Dendritic cell treated with granulocyte-macrophage colony-stimulating factor and Interleukin-4, amounts not matched to agents 40 ng/mL and 50 ng/mL, for 4 days (primary cell): ENCODE data around the gene TOR2A.

Experiments
- H3K27ac Mint-ChIP-seq: one replicate; pipeline ENCODE4 v1.8.0; 2022; ENCODE audit warnings: mild to moderate bottlenecking, mixed read lengths
- H3K27me3 Mint-ChIP-seq: one replicate; pipeline ENCODE4 v1.8.0; 2022; ENCODE audit warnings: mild to moderate bottlenecking, mixed read lengths
- H3K36me3 Mint-ChIP-seq: one replicate; pipeline ENCODE4 v1.8.0; 2022; ENCODE audit warnings: low read depth, mixed read lengths
- H3K4me1 Mint-ChIP-seq: one replicate; pipeline ENCODE4 v1.8.0; 2022; ENCODE audit warnings: low read depth, mixed read lengths
- H3K4me3 Mint-ChIP-seq: one replicate; pipeline ENCODE4 v1.8.0; 2022; ENCODE audit warnings: mild to moderate bottlenecking, moderate library complexity, mixed read lengths
- H3K9me3 Mint-ChIP-seq: one replicate; pipeline ENCODE4 v1.8.0; 2022; ENCODE audit warnings: mixed read lengths
- intact Hi-C: fragments of 100-400 bp; cut with micrococcal nuclease; formaldehyde crosslinking; loops from one replicate; pipeline ENCODE4 v1.15.0; 2022

Gene TOR2A

DNA sequence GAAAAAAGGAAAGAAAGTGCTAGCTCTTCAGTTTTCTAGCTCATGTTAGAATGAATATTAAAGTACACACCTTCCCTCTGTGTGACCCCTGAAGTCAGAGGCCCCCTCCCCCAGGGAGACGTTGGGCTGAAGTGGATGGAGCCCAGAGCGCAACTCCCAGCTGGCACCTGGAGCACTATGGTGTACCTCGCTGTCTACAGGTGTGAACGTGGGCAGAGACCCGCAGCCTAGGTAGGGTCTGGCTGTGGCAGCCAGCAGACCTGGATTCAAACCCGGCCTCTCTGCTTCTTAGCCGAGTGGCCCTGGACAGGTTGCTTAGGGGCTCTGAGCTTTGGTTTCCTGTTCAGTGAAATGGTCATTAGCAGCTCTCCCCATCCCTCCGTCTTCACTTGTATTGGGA lies 6.3 kb downstream of the TOR2A start:
- Mint-ChIP-seq H3K36me3 (peaks cover 43% of the 10 kb centered on the region), H3K9me3 (no peaks in the 10 kb centered on the region), H3K4me1 (peaks cover 13% of the 10 kb centered on the region), H3K4me3 (no peak overlapping the region), H3K27ac (no peak overlapping the region), H3K27me3 (peaks cover 7% of the 10 kb centered on the region)
- intact Hi-C loops, result no loop called here

DNA sequence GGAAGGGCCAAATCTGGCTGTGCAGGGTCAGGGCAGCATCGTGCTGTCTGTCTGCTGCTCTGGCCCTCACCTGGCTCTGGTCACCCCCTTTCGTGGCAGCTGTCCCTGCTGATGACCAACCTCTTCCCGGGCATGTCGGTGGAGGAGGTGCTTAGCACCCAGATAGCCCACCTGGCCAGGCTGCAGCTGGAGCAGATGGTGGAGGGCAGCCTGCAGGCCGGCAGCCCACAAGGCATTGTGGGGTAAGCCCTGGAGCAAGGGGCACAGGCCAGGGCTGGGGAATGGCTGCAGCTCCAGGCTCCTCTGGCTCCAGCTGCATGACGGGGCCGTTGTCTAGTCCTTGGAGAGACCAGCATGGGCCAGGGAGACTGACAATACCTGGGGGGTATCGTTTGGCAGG lies 8.2 kb downstream of the TOR2A start:
- H3K4me3 Mint-ChIP-seq, result no peak overlapping the region
- no peak overlapping the region for H3K27ac Mint-ChIP-seq
- H3K27me3 Mint-ChIP-seq, result peaks cover 10% of the 10 kb centered on the region
- peaks cover 24% of the 10 kb centered on the region for H3K36me3 Mint-ChIP-seq
- H3K9me3 Mint-ChIP-seq, result no peaks in the 10 kb centered on the region
- intact Hi-C loops, result no loop called here
- H3K4me1 Mint-ChIP-seq, result no peaks in the 10 kb centered on the region

DNA sequence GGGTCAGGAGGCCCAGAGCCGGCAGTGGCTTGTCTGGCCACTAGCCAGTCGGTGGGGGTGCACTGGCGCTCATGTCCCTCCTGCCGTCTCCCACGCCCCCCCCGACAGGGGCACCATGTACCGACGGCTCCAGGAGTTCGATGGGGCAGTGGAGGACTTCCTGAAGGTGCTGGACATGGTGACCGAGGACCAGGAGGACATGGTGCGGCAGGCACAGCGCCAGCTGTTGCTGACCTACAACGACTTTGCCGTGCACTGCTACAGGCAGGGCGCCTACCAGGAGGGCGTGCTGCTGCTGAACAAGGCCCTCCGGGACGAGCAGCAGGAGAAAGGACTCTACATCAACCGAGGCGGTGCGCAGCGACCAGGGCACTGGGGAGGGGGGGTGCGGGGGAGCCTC lies 11.1 kb downstream of the TOR2A start:
- Mint-ChIP-seq H3K27me3 (peaks cover 12% of the 10 kb centered on the region), H3K27ac (no peak overlapping the region), H3K4me3 (no peak overlapping the region), H3K36me3 (no peaks in the 10 kb centered on the region), H3K4me1 (peaks cover 18% of the 10 kb centered on the region), H3K9me3 (no peaks in the 10 kb centered on the region)
- intact Hi-C loops, result no loop called here

- peaks cover 12% of the 10 kb centered on the region for H3K27me3 Mint-ChIP-seq
- H3K36me3 Mint-ChIP-seq, result no peaks in the 10 kb centered on the region
- H3K4me1 Mint-ChIP-seq, result peaks cover 18% of the 10 kb centered on the region
- intact Hi-C loops, result no loop called here
- H3K27ac Mint-ChIP-seq, result no peak overlapping the region
- H3K4me3 Mint-ChIP-seq, result no peak overlapping the region
- no peaks in the 10 kb centered on the region for H3K9me3 Mint-ChIP-seq
These were observed 11.7 kb downstream of the TOR2A start for GRCh38 chr9:127723444-127723843.

DNA sequence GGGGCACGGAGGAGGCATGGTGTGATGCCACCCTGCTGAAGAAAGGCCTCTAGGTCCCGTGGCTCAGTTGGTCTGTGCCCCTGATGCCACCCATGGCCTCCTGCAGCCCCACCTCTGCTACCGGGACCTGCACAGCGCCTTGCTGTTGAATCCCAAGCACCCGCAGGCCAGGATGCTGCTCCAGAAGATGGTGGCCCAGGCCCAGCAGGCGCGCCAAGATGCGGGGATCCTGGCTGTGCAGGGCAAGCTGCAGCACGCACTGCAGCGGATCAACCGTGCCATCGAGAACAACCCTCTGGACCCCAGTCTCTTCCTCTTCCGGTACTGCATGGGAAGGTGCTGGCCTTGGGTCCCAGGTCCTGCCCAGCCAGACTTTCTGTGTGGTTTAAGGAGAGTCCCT lies 12.1 kb downstream of the TOR2A start:
- intact Hi-C loops, result no loop called here
- no peaks in the 10 kb centered on the region for H3K36me3 Mint-ChIP-seq

DNA sequence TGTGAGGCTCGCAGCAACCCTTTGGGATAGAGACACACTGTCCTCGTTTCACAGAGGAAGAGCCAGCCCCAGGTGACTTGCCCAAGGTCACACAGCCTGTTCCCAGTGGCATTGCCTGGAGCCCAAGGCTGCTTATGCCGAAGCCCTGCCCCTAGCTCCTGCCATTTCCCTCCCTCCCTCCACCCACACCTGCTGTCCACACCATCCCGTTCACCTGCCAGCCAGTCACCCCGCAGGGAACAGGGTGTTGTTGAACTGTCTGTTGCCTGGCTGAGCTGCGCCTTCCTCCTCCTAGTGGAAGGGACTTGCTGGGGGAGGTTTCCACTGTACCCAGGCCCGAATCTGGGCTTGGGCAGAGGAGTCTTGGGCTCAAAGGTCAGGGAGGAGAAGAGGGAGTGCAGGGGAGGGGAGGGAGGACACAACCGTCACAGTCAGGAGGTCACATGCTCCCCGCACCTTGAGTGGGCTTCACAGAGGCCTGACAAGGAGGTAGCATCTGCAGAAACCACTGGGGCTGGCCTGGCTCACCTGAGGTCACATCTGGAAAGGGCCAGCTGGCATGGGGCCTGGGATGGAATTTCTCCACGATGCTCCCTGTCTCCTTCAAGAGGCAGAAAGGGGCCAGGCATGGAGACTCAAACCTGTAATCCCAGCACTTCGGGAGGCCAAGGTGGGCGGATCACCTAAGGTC lies 12.9 kb downstream of the TOR2A start:
- intact Hi-C loops, result no loop called here
- no peak overlapping the region for H3K4me3 Mint-ChIP-seq
- H3K9me3 Mint-ChIP-seq, result no peaks in the 10 kb centered on the region
- no peak overlapping the region for H3K27ac Mint-ChIP-seq
- H3K4me1 Mint-ChIP-seq, result peaks cover 18% of the 10 kb centered on the region
- H3K36me3 Mint-ChIP-seq, result no peaks in the 10 kb centered on the region
- peaks cover 12% of the 10 kb centered on the region for H3K27me3 Mint-ChIP-seq

More for the DNA sequence above, 12.1 kb downstream of the TOR2A start:
- H3K27me3 Mint-ChIP-seq, result peaks cover 12% of the 10 kb centered on the region
- no peak overlapping the region for H3K4me3 Mint-ChIP-seq
- H3K27ac Mint-ChIP-seq, result no peak overlapping the region
- peaks cover 18% of the 10 kb centered on the region for H3K4me1 Mint-ChIP-seq
- H3K9me3 Mint-ChIP-seq, result no peaks in the 10 kb centered on the region

DNA sequence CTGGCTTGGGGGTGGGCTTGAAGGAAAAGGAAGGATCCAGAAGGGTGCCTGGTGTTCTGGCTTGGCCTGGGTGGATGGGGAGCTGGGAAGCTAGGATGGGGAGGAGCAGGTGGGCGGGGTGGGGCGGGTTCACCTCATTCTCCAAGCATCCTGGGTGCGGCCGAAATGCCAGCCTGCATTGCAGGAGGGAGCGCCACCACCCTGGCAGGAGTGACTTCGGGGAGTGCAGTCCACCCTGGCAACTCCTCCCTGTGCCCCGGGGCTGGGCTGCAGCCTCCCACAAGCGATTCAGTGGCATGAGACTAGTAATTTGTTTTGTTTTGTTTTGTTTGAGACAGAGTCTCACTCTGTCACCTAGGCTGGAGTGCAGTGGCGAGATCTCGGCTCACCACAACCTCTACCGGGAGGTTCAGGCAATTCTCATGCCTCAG lies 13.7 kb downstream of the TOR2A start:
- H3K27me3 Mint-ChIP-seq, result peaks cover 12% of the 10 kb centered on the region
- no peak overlapping the region for H3K4me3 Mint-ChIP-seq
- H3K27ac Mint-ChIP-seq, result no peak overlapping the region
- H3K4me1 Mint-ChIP-seq, result peaks cover 18% of the 10 kb centered on the region
- intact Hi-C loops, result no loop called here
- no peaks in the 10 kb centered on the region for H3K36me3 Mint-ChIP-seq
- no peaks in the 10 kb centered on the region for H3K9me3 Mint-ChIP-seq

DNA sequence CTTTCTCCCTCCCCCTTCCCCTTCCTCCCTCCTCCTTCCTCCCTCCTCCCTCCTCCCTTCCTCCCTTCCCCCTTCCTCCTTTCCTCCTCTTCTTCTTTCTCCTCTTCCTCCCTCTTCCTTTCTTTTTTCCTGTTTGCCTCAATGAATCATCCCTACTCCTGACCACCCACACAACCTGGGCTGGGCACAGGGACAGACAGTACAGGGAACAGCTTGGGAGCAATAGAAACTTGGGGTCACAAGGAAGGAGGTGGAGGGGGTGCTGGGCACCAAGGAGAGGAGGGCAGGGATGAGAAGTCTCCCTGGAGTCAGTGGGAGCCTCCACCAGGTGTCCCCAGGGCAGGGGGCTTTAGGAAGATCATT lies 14.2 kb downstream of the TOR2A start:
- H3K36me3 Mint-ChIP-seq, result no peaks in the 10 kb centered on the region
- no peak overlapping the region for H3K27ac Mint-ChIP-seq
- H3K4me1 Mint-ChIP-seq, result peaks cover 22% of the 10 kb centered on the region
- H3K27me3 Mint-ChIP-seq, result peaks cover 12% of the 10 kb centered on the region
- no peak overlapping the region for H3K4me3 Mint-ChIP-seq
- intact Hi-C loops, result no loop called here
- H3K9me3 Mint-ChIP-seq, result no peaks in the 10 kb centered on the region

DNA sequence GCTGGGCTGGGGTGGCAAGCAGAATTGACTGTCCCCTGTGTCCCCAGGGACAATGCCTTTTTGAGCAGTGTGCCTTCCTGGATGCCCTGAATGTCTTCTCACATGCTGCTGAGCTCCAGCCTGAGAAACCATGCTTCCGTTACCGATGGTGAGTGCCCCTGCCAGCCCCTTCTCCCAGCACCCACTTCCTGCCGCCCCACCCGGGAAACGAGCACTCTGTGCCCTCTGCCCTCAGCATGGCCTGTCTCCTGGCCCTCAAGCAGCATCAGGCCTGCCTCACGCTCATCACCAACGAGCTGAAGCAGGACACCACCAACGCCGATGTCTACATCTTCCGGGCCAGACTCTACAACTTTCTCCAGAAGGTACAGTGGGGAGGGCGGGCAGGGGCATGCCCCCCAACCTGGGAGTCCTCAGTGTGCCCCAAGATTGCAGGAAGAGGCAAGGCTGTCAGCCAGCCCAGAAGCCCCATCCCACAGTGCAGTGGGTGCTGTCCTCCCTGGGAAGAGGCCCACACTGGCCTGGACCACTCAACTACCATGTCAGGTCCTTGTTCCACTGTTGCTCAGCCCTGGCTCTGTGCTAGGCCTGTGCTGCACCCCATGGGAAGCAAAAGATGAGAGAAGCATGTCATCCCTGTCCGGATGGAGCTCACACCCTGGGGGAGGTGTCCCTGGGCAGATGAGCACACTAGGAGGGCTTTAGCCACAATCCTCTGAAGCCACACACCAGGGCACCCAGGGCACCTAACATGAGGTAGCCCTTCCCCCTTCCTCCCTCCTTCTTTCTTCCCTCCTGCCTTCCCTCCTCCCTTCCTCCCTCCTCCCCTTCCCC lies 14.8 kb downstream of the TOR2A start:
- no peak overlapping the region for H3K4me3 Mint-ChIP-seq
- peaks cover 12% of the 10 kb centered on the region for H3K27me3 Mint-ChIP-seq
- H3K4me1 Mint-ChIP-seq, result peaks cover 24% of the 10 kb centered on the region
- H3K36me3 Mint-ChIP-seq, result peaks cover 5% of the 10 kb centered on the region
- H3K9me3 Mint-ChIP-seq, result no peaks in the 10 kb centered on the region
- H3K27ac Mint-ChIP-seq, result peak overlapping the region; percentile 18
- intact Hi-C loops, result no loop called here

- Mint-ChIP-seq H3K9me3 (no peaks in the 10 kb centered on the region), H3K27me3 (peaks cover 8% of the 10 kb centered on the region), H3K36me3 (peaks cover 8% of the 10 kb centered on the region), H3K4me1 (peaks cover 30% of the 10 kb centered on the region), H3K4me3 (no peak overlapping the region), H3K27ac (no peak overlapping the region)
- intact Hi-C loops, result no loop called here
These were observed 17.3 kb downstream of the TOR2A start for GRCh38 chr9:127717766-127718165.

DNA sequence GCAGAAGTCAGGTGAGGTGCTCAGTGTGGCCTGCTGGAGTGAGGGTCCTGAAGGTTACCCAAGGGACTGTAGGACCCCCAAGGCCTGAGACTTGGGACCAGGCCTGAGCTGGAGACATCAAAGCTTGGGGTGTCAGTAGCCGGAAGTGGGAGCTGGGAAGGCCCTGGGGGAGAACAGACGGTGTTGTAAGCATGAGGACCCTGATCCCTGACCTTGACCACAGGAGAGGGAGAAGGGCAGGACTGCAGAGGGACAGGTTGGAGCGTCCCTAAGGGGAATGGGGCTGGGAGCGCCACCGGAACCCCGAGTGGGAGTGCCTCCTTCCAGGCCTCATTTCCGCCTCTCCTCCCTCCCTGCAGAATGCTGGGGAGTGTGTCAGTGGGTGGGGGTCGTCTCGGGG lies 18.7 kb downstream of the TOR2A start:
- Mint-ChIP-seq H3K36me3 (peaks cover 21% of the 10 kb centered on the region), H3K27ac (peak overlapping the region; percentile 90), H3K27me3 (peaks cover 9% of the 10 kb centered on the region), H3K4me1 (peaks cover 43% of the 10 kb centered on the region), H3K4me3 (no peak overlapping the region), H3K9me3 (no peaks in the 10 kb centered on the region)
- intact Hi-C loops, result no loop called here

DNA sequence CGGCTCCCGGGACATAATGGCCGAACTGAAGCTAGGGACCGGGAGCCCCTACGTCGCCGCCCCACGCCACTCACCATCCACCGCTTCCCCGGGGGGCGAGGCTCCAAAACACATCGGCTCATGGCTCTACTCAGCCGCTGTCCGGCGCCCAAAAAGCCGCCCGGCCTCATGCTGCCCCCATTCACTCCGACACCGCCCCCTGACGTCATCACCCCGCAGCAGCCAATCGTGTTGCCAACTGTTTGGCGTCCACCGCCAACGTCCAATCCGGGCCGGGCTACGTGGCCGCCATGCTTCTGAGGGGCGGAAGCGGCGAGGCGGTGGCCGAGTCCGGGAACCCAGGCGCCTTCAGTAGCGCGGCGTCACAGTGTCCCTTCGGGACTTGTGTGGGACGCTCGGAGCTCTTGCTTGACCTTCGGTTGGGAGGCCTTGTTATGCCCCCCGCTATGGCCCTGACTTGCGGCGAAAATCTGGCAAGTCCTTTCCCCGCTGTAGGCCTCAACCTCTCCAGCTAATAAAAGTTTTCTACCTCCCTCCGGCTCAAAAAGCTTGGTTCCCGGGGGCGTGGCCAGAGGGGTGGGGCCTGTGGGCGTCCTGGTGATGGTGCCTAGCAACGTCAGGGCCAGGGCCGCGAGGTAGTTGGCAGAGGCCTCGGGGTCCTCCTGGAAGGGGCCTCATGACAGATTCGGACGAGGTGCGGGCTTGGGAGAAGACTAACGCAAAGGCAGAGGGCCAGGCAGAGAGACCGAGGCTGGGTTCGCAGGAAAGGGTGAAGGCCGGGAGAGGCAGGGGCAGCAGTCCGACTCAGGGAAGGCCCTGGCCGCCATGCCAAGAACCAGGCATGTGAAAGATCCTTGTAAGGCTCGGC lies 19.4 kb downstream of the TOR2A start, which contains the start of the genes PTRH1 and TTC16:
Gene PTRH1, minus strand, starts transcription at position 194 of the 868 bp plus-strand sequence. Its CDS starts 24 bp downstream, at position 170.
Gene TTC16, plus strand, starts transcription at position 610 of the 868 bp plus-strand sequence. Its CDS starts 67 bp downstream, at position 677.
- peak within 1 kb of the TSS; percentile 98 for H3K4me3 Mint-ChIP-seq
- H3K4me1 Mint-ChIP-seq, result peaks cover 42% of the 10 kb centered on the region
- H3K9me3 Mint-ChIP-seq, result no peaks in the 10 kb centered on the region
- H3K36me3 Mint-ChIP-seq, result peaks cover 21% of the 10 kb centered on the region
- H3K27ac Mint-ChIP-seq, result peak within 1 kb of the TSS; percentile 90
- intact Hi-C loops, result loop anchor here (1.0 kb wide), 2 partner anchors 16 to 19 kb away; no protein-coding TSS in a partner anchor
- H3K27me3 Mint-ChIP-seq, result peaks cover 13% of the 10 kb centered on the region

GRCh38 chr9:127714951-127715469 lies 20.1 kb downstream of the TOR2A start:
- H3K9me3 Mint-ChIP-seq, result no peaks in the 10 kb centered on the region
- H3K36me3 Mint-ChIP-seq, result peaks cover 21% of the 10 kb centered on the region
- H3K4me3 Mint-ChIP-seq, result peak overlapping the region; percentile 98
- intact Hi-C loops, result loop anchor here (1.0 kb wide), 2 partner anchors 16 to 19 kb away; no protein-coding TSS in a partner anchor
- peak overlapping the region; percentile 90 for H3K27ac Mint-ChIP-seq
- H3K27me3 Mint-ChIP-seq, result peaks cover 18% of the 10 kb centered on the region
- peaks cover 38% of the 10 kb centered on the region for H3K4me1 Mint-ChIP-seq
